WTC11 (cell line): ENCODE measurements around the gene KIAA1328. TPM values are rescaled to one million over a fixed set of nuclear protein-coding genes. Genes with fewer than 3 reads are reported as not detected.

Experiments used
- ATAC-seq: fragments of 200-7000 bp; cut with Tn5 transposase; 2 replicates; pipeline ENCODE4 v1.10.0; 2021; ENCODE audit warnings: mild to moderate bottlenecking, moderate library complexity
- CTCF ChIA-PET: fragments of 300-600 bp; sonication (Branson Sonifier 250); formaldehyde crosslinking; loops from one replicate; lab custom pipeline; 2021; ENCODE audit warnings: antibody characterized with exemption; lab: Charles Lee
- POLR2A ChIA-PET: fragments of 350-600 bp; sonication (Branson Sonifier 250); formaldehyde crosslinking; loops from one replicate; lab custom pipeline; 2021; ENCODE audit warnings: antibody characterized with exemption; lab: Charles Lee
- DNase-seq: peaks from one replicate; pipeline ENCODE4 v3.0.0; 2021; ENCODE audit warnings: low spot score
- H3K27ac Mint-ChIP-seq: 2 replicates; pipeline ENCODE4 v1.8.0; 2021; ENCODE audit warnings: mixed read lengths
- H3K27me3 Mint-ChIP-seq: 2 replicates; pipeline ENCODE4 v1.8.0; 2021; ENCODE audit warnings: low read depth, mild to moderate bottlenecking, moderate library complexity, mixed read lengths
- H3K36me3 Mint-ChIP-seq: 2 replicates; pipeline ENCODE4 v1.8.0; 2021; ENCODE audit warnings: mixed read lengths
- H3K4me1 Mint-ChIP-seq: 2 replicates; pipeline ENCODE4 v1.8.0; 2022; ENCODE audit warnings: mixed read lengths
- H3K4me3 Mint-ChIP-seq: 2 replicates; pipeline ENCODE4 v1.8.0; 2021; ENCODE audit warnings: mild to moderate bottlenecking, moderate library complexity, mixed read lengths
- H3K9me3 Mint-ChIP-seq: 2 replicates; pipeline ENCODE4 v1.8.0; 2021; ENCODE audit warnings: mixed read lengths
- AR ChIP-seq: fragments of 250-450 bp; sonication (Bioruptor Pico); IDR thresholded peaks from 2 replicates; pipeline ENCODE4 v1.9.0; 2021; ENCODE audit warnings: mild to moderate bottlenecking
- ATF1 ChIP-seq: sonication (generic); formaldehyde crosslinking; IDR thresholded peaks from 2 replicates; pipeline ENCODE4 v1.8.1; 2023; ENCODE audit warnings: mild to moderate bottlenecking, moderate library complexity, missing genetic modification reagents
- ATF3 ChIP-seq: sonication (generic); formaldehyde crosslinking; conservative IDR thresholded peaks from 2 replicates; pipeline ENCODE4 v1.8.1; 2022; ENCODE audit warnings: mild to moderate bottlenecking, missing genetic modification reagents
- CBFB ChIP-seq: sonication (generic); formaldehyde crosslinking; IDR thresholded peaks from 2 replicates; pipeline ENCODE4 v1.8.1; 2022; ENCODE audit warnings: mild to moderate bottlenecking, low read depth, missing genetic modification reagents
- E2F1 ChIP-seq: sonication (generic); formaldehyde crosslinking; IDR thresholded peaks from 2 replicates; pipeline ENCODE4 v1.8.0; 2022; ENCODE audit warnings: mild to moderate bottlenecking, missing genetic modification reagents
- ELF4 ChIP-seq: sonication (generic); formaldehyde crosslinking; IDR thresholded peaks from 2 replicates; pipeline ENCODE4 v1.8.1; 2022; ENCODE audit warnings: low read depth, mild to moderate bottlenecking, moderate library complexity, missing genetic modification reagents
- ESRRA ChIP-seq: sonication (generic); formaldehyde crosslinking; IDR thresholded peaks from 2 replicates; pipeline ENCODE4 v1.8.1; 2022; ENCODE audit warnings: mild to moderate bottlenecking, missing genetic modification reagents, borderline replicate concordance
- ETV6 ChIP-seq: sonication (generic); formaldehyde crosslinking; IDR thresholded peaks from 2 replicates; pipeline ENCODE4 v1.8.1; 2022; ENCODE audit warnings: mild to moderate bottlenecking, missing genetic modification reagents
- FOXP1 ChIP-seq: sonication (generic); formaldehyde crosslinking; IDR thresholded peaks from 2 replicates; pipeline ENCODE4 v1.8.0; 2022; ENCODE audit warnings: missing genetic modification reagents, mild to moderate bottlenecking, moderate library complexity, borderline replicate concordance
- GABPB1 ChIP-seq: sonication (generic); formaldehyde crosslinking; IDR thresholded peaks from 2 replicates; pipeline ENCODE4 v1.8.1; 2023; ENCODE audit warnings: mild to moderate bottlenecking, missing genetic modification reagents
- JUN ChIP-seq: sonication (generic); formaldehyde crosslinking; IDR thresholded peaks from 2 replicates; pipeline ENCODE4 v1.8.0; 2023; ENCODE audit warnings: mild to moderate bottlenecking, missing genetic modification reagents
- MLX ChIP-seq: sonication (generic); formaldehyde crosslinking; IDR thresholded peaks from 2 replicates; pipeline ENCODE4 v1.8.1; 2023; ENCODE audit warnings: mild to moderate bottlenecking, missing genetic modification reagents, moderate library complexity
- MXD4 ChIP-seq: fragments of 250-450 bp; sonication (Bioruptor Pico); IDR thresholded peaks from 2 replicates; pipeline ENCODE4 v1.8.0; 2021; ENCODE audit warnings: mild to moderate bottlenecking, moderate library complexity, borderline replicate concordance
- NFYB ChIP-seq: sonication (generic); formaldehyde crosslinking; conservative IDR thresholded peaks from 2 replicates; pipeline ENCODE4 v1.8.0; 2022; ENCODE audit warnings: low read depth, missing genetic modification reagents
- NR2C2 ChIP-seq: sonication (generic); formaldehyde crosslinking; IDR thresholded peaks from 2 replicates; pipeline ENCODE4 v1.8.0; 2022; ENCODE audit warnings: mild to moderate bottlenecking, missing genetic modification reagents
- PREB ChIP-seq: sonication (generic); formaldehyde crosslinking; IDR thresholded peaks from 2 replicates; pipeline ENCODE4 v1.8.1; 2022; ENCODE audit warnings: mild to moderate bottlenecking, missing genetic modification reagents, moderate library complexity, borderline replicate concordance
- SMAD3 ChIP-seq: sonication (generic); formaldehyde crosslinking; IDR thresholded peaks from 2 replicates; pipeline ENCODE4 v1.8.0; 2022; ENCODE audit warnings: missing genetic modification reagents, mild to moderate bottlenecking, borderline replicate concordance
- TP53 ChIP-seq: sonication (generic); formaldehyde crosslinking; IDR thresholded peaks from 2 replicates; pipeline ENCODE4 v1.8.1; 2023; ENCODE audit warnings: mild to moderate bottlenecking, missing genetic modification reagents
- USF1 ChIP-seq: sonication (generic); formaldehyde crosslinking; IDR thresholded peaks from 2 replicates; pipeline ENCODE4 v1.8.0; 2022; ENCODE audit warnings: mild to moderate bottlenecking, missing genetic modification reagents
- ZBTB21 ChIP-seq: sonication (generic); formaldehyde crosslinking; IDR thresholded peaks from 2 replicates; pipeline ENCODE4 v1.8.1; 2023; ENCODE audit warnings: mild to moderate bottlenecking, missing genetic modification reagents, borderline replicate concordance
- ZNF121 ChIP-seq: sonication (generic); formaldehyde crosslinking; IDR thresholded peaks from 2 replicates; pipeline ENCODE4 v1.8.0; 2023; ENCODE audit warnings: missing genetic modification reagents
- ZNF281 ChIP-seq: sonication (generic); formaldehyde crosslinking; IDR thresholded peaks from 2 replicates; pipeline ENCODE4 v1.8.0; 2023; ENCODE audit warnings: mild to moderate bottlenecking, missing genetic modification reagents
- total RNA-seq: library from RNA; stranded (reverse); gene quantifications from 3 replicates; pipeline ENCODE4 v1.2.3, GENCODE V29; 2021

The KIAA1328 gene
- total RNA-seq, 1 experiment from 2014 or later = 4.8 TPM

DNA sequence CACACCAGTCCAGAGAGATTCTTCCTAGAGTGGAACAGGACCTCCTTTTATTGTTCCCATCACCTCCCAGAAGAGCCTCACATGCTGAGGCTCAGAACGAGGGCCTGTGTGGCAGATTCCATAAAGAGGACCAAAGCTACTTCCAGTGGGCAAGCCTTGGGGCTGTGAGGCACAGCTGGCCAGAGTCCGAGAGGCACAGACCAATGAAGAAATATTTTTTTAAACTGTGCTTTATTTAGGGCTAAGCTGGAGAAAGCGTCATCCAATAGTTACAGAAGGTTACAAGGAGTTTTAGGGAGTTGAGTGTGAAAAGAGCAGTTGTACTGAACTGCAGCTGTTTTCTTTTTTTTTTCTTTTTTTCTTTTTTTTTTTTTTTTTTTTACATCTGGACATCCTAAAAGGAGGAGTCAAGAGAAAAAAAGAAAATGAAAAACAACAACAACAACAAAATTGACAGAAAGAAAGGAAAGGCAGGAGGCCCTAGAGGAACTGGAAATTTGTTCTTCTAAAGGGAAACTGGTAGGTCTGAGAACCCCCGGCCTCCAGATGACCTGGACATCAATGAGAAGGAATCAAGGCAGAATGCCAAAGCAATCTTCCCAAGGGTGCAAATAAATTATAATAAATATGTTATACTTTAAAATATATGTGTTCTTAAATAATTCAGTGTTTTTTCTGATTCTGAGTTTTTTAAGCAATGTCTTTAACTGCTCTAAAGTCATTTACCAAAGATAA lies 414.1 kb downstream of the KIAA1328 start:
- peaks cover 12% of the 10 kb centered on the region for H3K4me1 Mint-ChIP-seq
- no peak for TF ChIP-seq MLX
- no peak for TF ChIP-seq ZNF121 (CRISPR knock-in tag)
- TF ChIP-seq TP53 (CRISPR knock-in tag) = no peak
- TF ChIP-seq MXD4 (CRISPR knock-in tag) = no peak
- no peak for TF ChIP-seq SMAD3 (CRISPR knock-in tag)
- TF ChIP-seq, all 79 proteins: peak for 0
- Mint-ChIP-seq H3K36me3 (no peaks in the 10 kb centered on the region), H3K9me3 (no peaks in the 10 kb centered on the region), H3K4me3 (no peak overlapping the region), H3K27ac (no peak overlapping the region), H3K27me3 (peaks cover 64% of the 10 kb centered on the region)
- ChIA-PET CTCF (interaction anchor here (1.2 to 1.4 kb wide), 2 partner anchors 36 to 301 kb away, joined by 3 read pairs; no protein-coding TSS in a partner anchor), POLR2A (no interaction called here)
- ATAC-seq (no peak), DNase-seq (no peak)

GRCh38 chr18:37243741-37244140 lies 414.8 kb downstream of the KIAA1328 start:
- H3K9me3 Mint-ChIP-seq = no peaks in the 10 kb centered on the region
- H3K4me3 Mint-ChIP-seq = peak overlapping the region; percentile 51
- no peaks in the 10 kb centered on the region for H3K36me3 Mint-ChIP-seq
- peaks cover 61% of the 10 kb centered on the region for H3K27me3 Mint-ChIP-seq
- POLR2A ChIA-PET = no interaction called here
- CTCF ChIA-PET = interaction anchor here (1.2 to 1.4 kb wide), 2 partner anchors 10 to 301 kb away, joined by 3 to 4 read pairs; no protein-coding TSS in a partner anchor
- peaks cover 14% of the 10 kb centered on the region for H3K4me1 Mint-ChIP-seq
- TF ChIP-seq USF1 (CRISPR knock-in tag) (no peak), FOXP1 (CRISPR knock-in tag) (peak; percentile 22; the same call in 1 of the 2 replicates), ZBTB21 (CRISPR knock-in tag) (0 out of 2 replicates have a peak, but pooled peaks have one; percentile 30)
- ATAC-seq = peak; percentile 68
- peak; percentile 54 for DNase-seq
- H3K27ac Mint-ChIP-seq = no peak overlapping the region

DNA sequence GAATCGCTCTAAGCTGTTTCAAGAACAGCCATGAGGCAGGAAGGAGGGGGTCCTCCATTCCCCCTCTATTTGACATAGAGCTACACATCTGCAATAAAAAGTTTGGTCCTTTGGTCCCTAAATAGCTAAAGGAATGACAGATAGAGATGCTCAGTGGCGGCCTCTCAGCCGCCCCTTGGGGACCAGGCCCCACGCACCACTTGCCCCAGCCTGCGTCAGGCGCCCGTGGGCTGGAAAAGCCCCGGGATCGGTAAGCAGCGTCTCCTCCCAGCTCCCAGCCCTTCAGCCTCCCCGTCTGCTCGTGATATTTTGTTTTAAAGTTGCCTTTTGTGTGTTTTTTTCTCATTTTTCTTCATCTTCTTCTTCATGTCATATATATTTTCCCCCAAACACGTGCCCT lies 415.7 kb downstream of the KIAA1328 start:
- TF ChIP-seq JUN (no peak), ATF3 (no peak), ETV6 (CRISPR knock-in tag) (no peak), PREB (CRISPR knock-in tag) (no peak), ELF4 (no peak), AR (CRISPR knock-in tag) (no peak), ZNF281 (CRISPR knock-in tag) (no peak), NFYB (CRISPR knock-in tag) (no peak), ATF1 (CRISPR knock-in tag) (no peak), CBFB (no peak), GABPB1 (CRISPR knock-in tag) (no peak), ESRRA (CRISPR knock-in tag) (no peak), E2F1 (CRISPR knock-in tag) (no peak), NR2C2 (CRISPR knock-in tag) (no peak)
- H3K9me3 Mint-ChIP-seq = no peaks in the 10 kb centered on the region
- H3K36me3 Mint-ChIP-seq = no peaks in the 10 kb centered on the region
- ATAC-seq = no peak
- H3K4me3 Mint-ChIP-seq = no peak overlapping the region
- H3K27ac Mint-ChIP-seq = no peak overlapping the region
- H3K27me3 Mint-ChIP-seq = peaks cover 54% of the 10 kb centered on the region
- peaks cover 14% of the 10 kb centered on the region for H3K4me1 Mint-ChIP-seq
- POLR2A ChIA-PET = no interaction called here
- no peak for DNase-seq
- CTCF ChIA-PET = interaction anchor here (1.2 to 1.4 kb wide), 2 partner anchors 9 to 302 kb away, joined by 3 to 4 read pairs; no protein-coding TSS in a partner anchor
